SU-DHL-6 (cell line): ENCODE results near the gene SKIL.

Source experiments
- H2AFZ ChIP-seq: fragments of 200-600 bp; sonication (generic); 2 replicates; pipeline ENCODE4 v1.6.1; 2014; ENCODE audit warnings: low read depth, mild to moderate bottlenecking, moderate library complexity, mixed read lengths, antibody characterized with exemption, low read length; ENCODE audit not compliant: severe bottlenecking
- H3F3A ChIP-seq: fragments of 200-600 bp; shearing (Covaris generic); 2 replicates; pipeline ENCODE4 v1.6.0; 2016; ENCODE audit warnings: antibody characterized with exemption, mild to moderate bottlenecking; ENCODE audit not compliant: insufficient read depth
- H3K27ac ChIP-seq: fragments of 200-600 bp; sonication (generic); 2 replicates; pipeline ENCODE4 v1.5.1; 2016; ENCODE audit warnings: low read depth, mild to moderate bottlenecking, low read length, moderate library complexity, mixed read lengths
- H3K27me3 ChIP-seq: fragments of 200-600 bp; sonication (generic), shearing (Covaris generic); 2 replicates; pipeline ENCODE4 v1.6.0; 2014; ENCODE audit warnings: mild to moderate bottlenecking, low read length
- H3K36me3 ChIP-seq: fragments of 200-600 bp; sonication (generic); 2 replicates; pipeline ENCODE4 v1.6.1; 2014; ENCODE audit warnings: mild to moderate bottlenecking, low read length, mixed read lengths
- H3K4me2 ChIP-seq: fragments of 300-600, 200-600 bp; shearing (Covaris generic), sonication (generic); 2 replicates; pipeline ENCODE4 v1.6.0; 2014; ENCODE audit warnings: low read length, low read depth, mild to moderate bottlenecking; ENCODE audit not compliant: poor library complexity, severe bottlenecking
- H3K4me3 ChIP-seq: fragments of 200-600 bp; sonication (generic); 2 replicates; pipeline ENCODE4 v1.5.1; 2014; ENCODE audit warnings: antibody characterized with exemption, low read length, mild to moderate bottlenecking, mixed read lengths; ENCODE audit not compliant: insufficient read depth, poor library complexity, severe bottlenecking
- H3K79me2 ChIP-seq: fragments of 200-600 bp; sonication (generic); 2 replicates; pipeline ENCODE4 v1.6.1; 2014; ENCODE audit warnings: mild to moderate bottlenecking, low read length, moderate library complexity; ENCODE audit not compliant: insufficient read depth
- H3K9ac ChIP-seq: fragments of 200-600 bp; sonication (generic); 2 replicates; pipeline ENCODE4 v1.7.0; 2014; ENCODE audit warnings: mild to moderate bottlenecking, low read length
- H3K9me2 ChIP-seq: fragments of 200-600 bp; sonication (generic); replicated peaks from 2 replicates; pipeline ENCODE4 v1.6.1; 2014; ENCODE audit warnings: low read length; ENCODE audit not compliant: insufficient read depth
- H3K9me3 ChIP-seq: fragments of 200-600 bp; sonication (generic); 2 replicates; pipeline ENCODE4 v1.6.1; 2014; ENCODE audit warnings: low read length, mixed read lengths; ENCODE audit not compliant: insufficient read depth
- H4K20me1 ChIP-seq: fragments of 200-600 bp; sonication (generic); 2 replicates; pipeline ENCODE4 v1.6.1; 2014; ENCODE audit warnings: low read depth, mild to moderate bottlenecking, antibody characterized with exemption, low read length, moderate library complexity, mixed read lengths
- EZH2phosphoT487 ChIP-seq: fragments of 200-600 bp; sonication (generic), shearing (Covaris generic); conservative IDR thresholded peaks from 2 replicates; pipeline ENCODE4 v1.6.1; 2018; ENCODE audit warnings: mild to moderate bottlenecking, antibody characterized with exemption, low read length, moderate library complexity, mixed read lengths
- TF ChIP-seq, protein P1 (sequence below): fragments of 200-600 bp; sonication (generic); IDR thresholded peaks from one replicate; pipeline ENCODE4 v1.5.1; 2017; ENCODE audit warnings: antibody characterized with exemption, mild to moderate bottlenecking, low read length, moderate library complexity; ENCODE audit not compliant: insufficient read depth, poor library complexity, severe bottlenecking

SKIL gene

DNA sequence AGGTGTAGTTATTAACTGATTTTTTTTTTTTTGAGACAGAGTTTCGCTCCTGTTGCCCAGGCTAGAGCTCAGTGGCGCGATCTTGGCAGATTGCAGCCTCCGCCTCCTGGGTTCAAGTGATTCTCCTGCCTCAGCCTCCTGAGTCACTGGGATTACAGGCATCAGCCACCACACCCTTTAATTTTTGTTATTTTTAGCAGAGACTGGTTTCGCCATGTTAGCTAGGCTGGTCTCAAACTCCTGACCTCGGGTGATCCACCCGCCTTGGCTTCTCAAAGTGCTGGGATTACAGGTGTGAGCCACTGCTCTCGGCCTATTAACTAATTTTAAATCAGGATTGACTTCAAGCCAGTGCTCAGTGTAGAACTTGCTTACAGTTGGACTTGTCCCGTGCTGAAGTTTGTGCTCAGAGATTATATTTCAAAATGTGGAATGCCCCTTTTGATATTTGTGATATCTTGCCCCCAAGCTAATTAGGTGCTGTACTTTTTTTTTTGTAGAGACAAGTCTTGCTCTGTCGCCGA, 6.0 kb downstream of the SKIL start:
- Histone ChIP-seq H4K20me1 (no peaks in the 10 kb centered on the region; the same call in 1 of the 2 replicates), H2AFZ (no peak overlapping the region), H3F3A (peaks cover 41% of the 10 kb centered on the region), H3K36me3 (peaks cover 18% of the 10 kb centered on the region; the same call in 1 of the 2 replicates), H3K4me2 (peak overlapping the region; percentile 56), H3K4me3 (no peak overlapping the region), H3K9me3 (no peaks in the 10 kb centered on the region), H3K9ac (no peak overlapping the region), H3K27me3 (no peaks in the 10 kb centered on the region), H3K9me2 (no peaks in the 10 kb centered on the region), H3K27ac (0 out of 2 replicates have a peak overlapping the region, but pooled peaks have one; percentile 49), H3K79me2 (peaks cover 100% of the 10 kb centered on the region)
- TF ChIP-seq, protein P1, sequence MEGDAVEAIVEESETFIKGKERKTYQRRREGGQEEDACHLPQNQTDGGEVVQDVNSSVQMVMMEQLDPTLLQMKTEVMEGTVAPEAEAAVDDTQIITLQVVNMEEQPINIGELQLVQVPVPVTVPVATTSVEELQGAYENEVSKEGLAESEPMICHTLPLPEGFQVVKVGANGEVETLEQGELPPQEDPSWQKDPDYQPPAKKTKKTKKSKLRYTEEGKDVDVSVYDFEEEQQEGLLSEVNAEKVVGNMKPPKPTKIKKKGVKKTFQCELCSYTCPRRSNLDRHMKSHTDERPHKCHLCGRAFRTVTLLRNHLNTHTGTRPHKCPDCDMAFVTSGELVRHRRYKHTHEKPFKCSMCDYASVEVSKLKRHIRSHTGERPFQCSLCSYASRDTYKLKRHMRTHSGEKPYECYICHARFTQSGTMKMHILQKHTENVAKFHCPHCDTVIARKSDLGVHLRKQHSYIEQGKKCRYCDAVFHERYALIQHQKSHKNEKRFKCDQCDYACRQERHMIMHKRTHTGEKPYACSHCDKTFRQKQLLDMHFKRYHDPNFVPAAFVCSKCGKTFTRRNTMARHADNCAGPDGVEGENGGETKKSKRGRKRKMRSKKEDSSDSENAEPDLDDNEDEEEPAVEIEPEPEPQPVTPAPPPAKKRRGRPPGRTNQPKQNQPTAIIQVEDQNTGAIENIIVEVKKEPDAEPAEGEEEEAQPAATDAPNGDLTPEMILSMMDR: no peak
- no peak for TF ChIP-seq EZH2phosphoT487

DNA sequence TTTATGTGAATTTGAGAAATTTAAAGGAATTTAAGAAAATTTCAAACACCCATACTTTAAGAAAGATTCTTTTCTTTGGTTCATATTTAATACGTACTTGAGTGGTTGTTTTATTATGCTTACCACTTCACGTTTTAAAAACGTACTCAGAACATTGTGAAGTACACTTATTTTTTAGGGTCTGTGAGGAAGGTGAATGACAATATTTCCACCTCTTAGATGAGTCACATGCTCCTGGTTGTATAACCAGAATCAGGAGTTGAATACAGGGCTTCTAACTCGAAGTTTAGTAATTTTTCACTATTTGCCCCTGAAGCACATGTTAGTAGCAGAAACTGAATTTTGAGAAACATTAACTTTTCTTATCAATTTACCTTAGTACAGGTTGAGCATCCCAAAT, 7.5 kb downstream of the SKIL start:
- H3K4me2 ChIP-seq: peak overlapping the region; percentile 45
- no peaks in the 10 kb centered on the region for H3K27me3 ChIP-seq
- peaks cover 3% of the 10 kb centered on the region; the same call in 1 of the 2 replicates for H4K20me1 ChIP-seq
- H3K9me2 ChIP-seq: no peaks in the 10 kb centered on the region
- H2AFZ ChIP-seq: no peak overlapping the region
- H3K9ac ChIP-seq: no peak overlapping the region
- H3K27ac ChIP-seq: peak overlapping the region; percentile 28; the same call in 1 of the 2 replicates
- TF ChIP-seq EZH2phosphoT487: no peak
- TF ChIP-seq, protein P1: no peak
- H3K36me3 ChIP-seq: peaks cover 15% of the 10 kb centered on the region; the same call in 1 of the 2 replicates
- H3F3A ChIP-seq: peaks cover 43% of the 10 kb centered on the region
- H3K9me3 ChIP-seq: no peaks in the 10 kb centered on the region
- peaks cover 100% of the 10 kb centered on the region for H3K79me2 ChIP-seq
- H3K4me3 ChIP-seq: peak overlapping the region; percentile 7

DNA sequence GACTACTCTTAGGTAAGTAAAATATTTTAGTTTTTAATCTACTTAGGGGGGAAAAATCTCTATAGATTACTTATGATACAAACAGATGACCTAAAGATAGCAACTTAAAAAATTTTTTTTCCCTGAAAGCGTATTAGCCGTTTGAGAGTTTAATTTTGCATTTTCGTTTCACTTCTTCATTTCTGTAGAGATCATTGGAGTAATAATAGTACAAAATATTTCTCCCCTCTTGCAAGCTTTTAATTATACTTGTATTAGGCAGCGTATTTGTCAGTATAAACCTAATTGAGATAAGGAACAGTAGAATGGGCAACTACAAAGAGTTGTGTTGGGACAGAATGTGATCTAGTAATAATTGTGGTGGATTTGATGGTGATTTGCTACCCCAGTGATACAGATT, 10.3 kb downstream of the SKIL start:
- Histone ChIP-seq H4K20me1 (peaks cover 3% of the 10 kb centered on the region; the same call in 1 of the 2 replicates), H3K4me2 (peak overlapping the region; percentile 57)

More for the DNA sequence above, 10.3 kb downstream of the SKIL start:
- H3K27ac ChIP-seq: peak overlapping the region; percentile 68
- no peak for TF ChIP-seq EZH2phosphoT487
- TF ChIP-seq, protein P1: no peak
- H3K9me3 ChIP-seq: no peaks in the 10 kb centered on the region
- 0 out of 2 replicates have a peak overlapping the region, but pooled peaks have one; percentile 4 for H3K9ac ChIP-seq
- H3K36me3 ChIP-seq: peaks cover 5% of the 10 kb centered on the region; the same call in 1 of the 2 replicates
- H2AFZ ChIP-seq: no peak overlapping the region
- peaks cover 100% of the 10 kb centered on the region for H3K79me2 ChIP-seq
- H3K27me3 ChIP-seq: no peaks in the 10 kb centered on the region
- peak overlapping the region; percentile 12 for H3K4me3 ChIP-seq
- H3K9me2 ChIP-seq: no peaks in the 10 kb centered on the region
- H3F3A ChIP-seq: peaks cover 40% of the 10 kb centered on the region
